ENCODE data around the gene TSEN34.

GRCh38 chr19:54197121-54197520, 6.0 kb downstream of the TSEN34 start:
- TF ChIP-seq CTCF (IDR thresholded peaks at IDR 0.05) (no peak), POLR2A (IDR thresholded peaks at IDR 0.05) (no peak), EP300 (IDR thresholded peaks at IDR 0.05; ENCODE audit: low read depth) (no peak)

All from transverse colon (tissue), 3 donors.